Peyer's patch (tissue), 4 donors: ENCODE measurements around the gene LEPROT.

Experiments used
- CTCF ChIP-seq, 6 experiments: fragments of 450-650 bp in 4 of 6; fragments of 200-600 bp in 2 of 6; sonication (generic) in 1 of 6; IDR thresholded peaks; one replicate each; pipeline ENCODE4 v1.5.1; 2017 to 2019; ENCODE audit warnings: antibody characterized with exemption in 6 of 6, mild to moderate bottlenecking in 3 of 6, moderate library complexity in 1 of 6
- POLR2A ChIP-seq, 2 donors: fragments of 450-650 bp; IDR thresholded peaks; one replicate each; pipeline ENCODE4 v1.5.1; 2017; ENCODE audit warnings: antibody characterized with exemption in 2 of 2, mild to moderate bottlenecking in 2 of 2, moderate library complexity in 2 of 2

DNA sequence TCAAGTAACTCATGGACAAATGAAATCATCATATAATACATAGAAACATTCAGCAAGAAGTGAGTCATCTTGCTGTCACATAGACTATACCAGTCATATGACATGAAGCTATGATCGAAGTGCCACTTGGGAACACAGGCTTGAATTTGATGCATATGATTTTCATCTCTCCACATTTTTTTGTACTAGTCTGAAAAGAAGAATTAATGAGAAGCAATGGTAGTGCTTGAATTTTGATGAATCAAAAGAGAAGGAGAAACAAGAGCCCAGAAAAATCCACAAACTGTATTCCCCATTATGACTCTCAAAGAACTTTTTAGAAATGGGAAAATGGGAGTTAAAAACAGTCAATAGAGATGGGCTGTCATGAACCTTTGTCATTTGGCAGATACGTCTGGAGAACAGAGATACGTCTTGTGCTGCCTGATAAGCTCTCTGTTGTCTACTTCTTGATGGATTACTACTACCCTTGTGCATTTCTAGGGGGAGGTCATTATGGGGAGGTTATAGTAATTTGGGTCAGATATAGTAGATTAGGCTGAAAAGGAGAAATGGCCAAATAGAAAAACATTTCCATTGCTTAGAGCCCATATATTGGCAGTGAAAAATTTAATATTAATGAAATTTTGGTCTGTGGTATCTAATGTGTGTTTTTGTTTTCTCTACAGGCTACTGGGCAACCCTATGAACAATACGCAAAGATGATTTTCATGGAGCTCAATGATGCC, 8.0 kb upstream of the LEPROT start:
- TF ChIP-seq CTCF (IDR thresholded peaks at IDR 0.05) (no peak), POLR2A (IDR thresholded peaks at IDR 0.05) (no peak)
